Activated T-cell treated with anti-CD3 and anti-CD28 coated beads for 24 hours (primary cell): Measurements from ENCODE around the gene VAC14.
"Not testable (repeated sequence)": the region's sequence is repeated elsewhere in the genome, so short reads cannot be mapped to it uniquely, and the experiment has no call there.

Experiments
- DNase-seq: peaks from one replicate; pipeline ENCODE4 v3.0.0-alpha.2; 2020; ENCODE audit warnings: low read depth

The VAC14 gene

DNA sequence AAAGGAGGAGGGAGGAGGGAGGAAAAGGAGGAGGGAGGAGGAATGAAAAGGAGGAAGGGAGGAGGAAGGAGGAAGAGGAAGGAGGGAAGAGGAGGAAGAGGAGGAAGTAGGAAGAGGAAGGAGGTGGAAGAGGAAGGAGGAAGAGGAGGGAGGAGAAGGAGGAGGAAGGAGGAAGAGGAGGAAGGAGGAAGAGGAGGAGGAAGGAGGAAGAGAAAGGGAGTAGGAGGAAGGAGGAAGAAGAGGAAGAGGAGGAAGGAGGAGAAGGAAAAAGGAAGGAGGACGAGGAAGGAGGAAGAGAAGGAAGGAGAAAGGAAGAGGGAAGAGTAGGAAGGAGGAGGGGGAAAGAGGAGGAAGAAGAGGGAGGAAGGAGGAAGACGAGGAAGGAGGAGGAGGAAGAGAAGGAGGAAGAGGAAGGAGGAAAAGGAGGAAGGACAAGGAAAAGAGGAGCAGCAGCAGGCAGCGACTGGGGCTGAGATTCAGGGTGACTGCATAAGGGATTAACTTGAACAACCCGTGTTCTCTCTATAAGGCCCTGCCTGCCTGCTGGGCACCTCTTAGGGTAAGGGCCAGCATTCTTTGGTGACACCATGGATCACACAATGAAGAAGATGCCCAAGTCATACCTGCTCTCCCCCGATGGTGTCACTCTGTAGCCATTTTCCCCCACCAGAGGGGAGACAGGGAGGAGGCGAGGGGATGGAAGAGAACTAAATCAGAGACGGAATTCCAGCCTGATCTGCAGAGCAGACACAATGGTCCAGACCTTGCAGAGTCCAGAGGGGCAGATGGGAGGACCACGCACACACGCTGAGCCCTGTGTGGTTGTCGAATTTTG, 156.0 kb downstream of the VAC14 start:
- DNase-seq = no peak

DNA sequence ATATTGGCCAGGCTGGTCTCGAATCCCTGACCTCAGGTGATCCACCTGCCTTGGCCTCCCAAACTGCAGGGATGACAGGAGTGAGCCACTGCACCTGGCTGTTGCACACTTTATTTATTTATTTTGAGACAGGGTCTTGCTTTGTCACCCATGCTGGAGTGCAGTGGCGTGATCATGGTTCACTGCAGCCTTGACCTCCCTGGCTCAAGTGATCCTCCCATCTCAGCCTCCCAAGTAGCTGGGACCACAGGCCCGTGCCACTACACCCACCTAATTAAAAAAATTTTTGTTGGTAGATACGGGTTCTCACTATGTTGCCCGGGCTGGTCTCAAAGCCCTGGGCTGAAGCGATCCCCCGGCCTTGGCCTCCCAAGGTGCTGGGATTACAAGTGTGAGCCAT, 157.7 kb downstream of the VAC14 start:
- not testable (repeated sequence) for DNase-seq

DNA sequence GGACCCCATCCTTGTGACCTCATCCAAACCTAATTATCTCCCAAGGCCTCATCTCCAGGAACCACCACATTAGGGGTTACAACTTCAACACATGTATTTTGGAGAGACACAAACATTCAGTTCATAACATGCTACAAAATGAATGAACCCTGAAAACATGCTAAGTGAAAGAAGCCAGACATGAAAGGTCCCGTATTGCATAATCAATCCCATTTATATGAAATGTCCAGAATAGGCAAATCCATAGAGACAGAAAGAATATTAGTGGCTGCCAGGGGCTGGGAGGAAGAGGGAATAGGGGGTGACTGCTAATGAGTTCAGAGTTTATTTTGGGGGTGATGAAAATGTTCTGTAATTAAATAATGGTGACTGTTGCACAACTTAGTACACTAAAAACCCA, 158.3 kb downstream of the VAC14 start:
- DNase-seq = no peak

DNA sequence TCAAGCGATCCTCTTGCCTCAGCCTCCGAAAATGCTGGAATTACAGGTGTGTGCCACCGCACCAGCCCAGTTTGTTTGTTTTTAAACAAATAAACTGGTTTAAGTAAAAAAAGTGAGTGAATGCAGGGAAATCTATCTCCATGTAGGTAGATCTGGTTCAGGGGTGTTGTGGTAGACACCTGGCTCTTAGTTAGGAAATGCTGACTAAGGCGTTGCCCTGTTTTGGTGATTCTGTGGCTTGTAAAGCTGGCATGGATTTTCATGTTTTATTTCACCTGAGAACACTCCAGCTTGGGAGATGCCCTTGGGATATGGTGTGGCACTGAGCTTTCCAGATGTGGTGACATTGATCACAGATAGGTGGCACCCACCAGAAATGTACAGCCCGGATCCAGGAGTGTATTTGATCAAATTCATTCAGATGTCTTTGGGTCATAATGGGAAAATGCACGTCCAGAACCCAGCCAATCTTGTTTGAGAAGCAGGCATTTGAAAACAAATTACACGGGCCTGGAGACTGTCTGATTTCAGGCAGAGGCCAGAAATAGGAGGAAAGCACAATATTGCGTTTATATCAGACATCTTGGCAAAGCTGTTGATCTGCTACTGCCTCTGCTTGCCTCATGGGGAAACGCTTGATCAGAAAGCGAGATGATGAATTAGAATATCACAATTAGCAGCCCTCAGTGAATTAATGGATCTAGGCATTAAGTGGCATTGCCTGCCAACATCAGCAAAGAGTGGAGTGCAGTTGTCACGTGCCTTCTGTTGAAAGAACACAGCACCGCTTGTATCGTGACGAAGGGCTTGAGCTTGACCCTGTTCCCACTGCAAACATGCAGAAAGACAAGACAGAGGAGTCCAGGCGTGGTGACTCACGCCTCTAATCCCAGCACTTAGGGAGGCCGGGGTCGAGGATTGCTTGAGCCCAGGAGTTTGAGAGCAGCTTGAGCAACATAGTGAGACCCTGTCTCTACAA, 161.9 kb downstream of the VAC14 start:
- DNase-seq = no peak
